Activated CD4-positive, alpha-beta T cell treated with anti-CD3 and anti-CD28 coated beads, Interleukin-2, amount 50 U/mL, for 4 hours (primary cell): ENCODE results near the gene FLNA.
"Not testable (repeated sequence)": the region's sequence is repeated elsewhere in the genome, so short reads cannot be mapped to it uniquely, and the experiment has no call there.

Experiments used
- DNase-seq, 2 experiments: peaks; one replicate each; pipeline ENCODE4 v3.0.0-alpha.2; 2020

FLNA gene

GRCh38 chrX:154328646-154329045 is 45.8 kb downstream of the FLNA start:
- DNase-seq = no peak

- DNase-seq = no peak
Observed at GRCh38 chrX:154327038-154327820, 47.2 kb downstream of the FLNA start.

- DNase-seq = no peak
Observed at GRCh38 chrX:154325541-154325940, 48.9 kb downstream of the FLNA start.

- no peak for DNase-seq
Observed at GRCh38 chrX:154323537-154323936, 50.9 kb downstream of the FLNA start.

GRCh38 chrX:154322890-154323289 is 51.5 kb downstream of the FLNA start:
- no peak for DNase-seq

- DNase-seq = no peak
Observed at GRCh38 chrX:154321594-154321993, 52.8 kb downstream of the FLNA start.

- DNase-seq = no peak
Observed at GRCh38 chrX:154321152-154321551, 53.3 kb downstream of the FLNA start.

GRCh38 chrX:154320406-154320805 is 54.0 kb downstream of the FLNA start:
- DNase-seq = no peak

- DNase-seq = no peak
Observed at GRCh38 chrX:154317391-154317995, 56.9 kb downstream of the FLNA start.

- no peak for DNase-seq
Observed at GRCh38 chrX:154315416-154315815, 59.0 kb downstream of the FLNA start.

- no peak for DNase-seq
Observed at GRCh38 chrX:154313147-154313546, 61.3 kb downstream of the FLNA start.

- DNase-seq = no peak
Observed at GRCh38 chrX:154312116-154312515, 62.3 kb downstream of the FLNA start.

GRCh38 chrX:154310616-154311536 is 63.6 kb downstream of the FLNA start:
- DNase-seq = no peak

GRCh38 chrX:154309041-154309775 is 65.2 kb downstream of the FLNA start:
- DNase-seq = no peak

GRCh38 chrX:154308108-154308946 is 66.1 kb downstream of the FLNA start:
- peak; percentile 75 to 79 for DNase-seq

- no peak for DNase-seq
Observed at GRCh38 chrX:154307202-154307601, 67.2 kb downstream of the FLNA start.

GRCh38 chrX:154305541-154306205 is 68.8 kb downstream of the FLNA start:
- DNase-seq = no peak

- DNase-seq = no peak
Observed at GRCh38 chrX:154304846-154305245, 69.6 kb downstream of the FLNA start.

GRCh38 chrX:154303476-154303875 is 71.0 kb downstream of the FLNA start:
- no peak for DNase-seq

GRCh38 chrX:154302998-154303397 is 71.4 kb downstream of the FLNA start:
- DNase-seq = not testable (repeated sequence)

GRCh38 chrX:154300816-154301215 is 73.6 kb downstream of the FLNA start:
- no peak for DNase-seq
